HepG2 (cell line): Measurements from ENCODE around the gene ZC3H7B. TPM values are rescaled to one million over a fixed set of nuclear protein-coding genes. Genes with fewer than 3 reads are reported as not detected.

Source experiments
- CTCF ChIP-seq: sonication (generic); formaldehyde crosslinking; IDR thresholded peaks from 2 replicates; pipeline ENCODE4 v1.5.0; 2020; ENCODE audit warnings: mild to moderate bottlenecking, missing genetic modification reagents, moderate library complexity
- ETS1 ChIP-seq: sonication (generic); formaldehyde crosslinking; IDR thresholded peaks from 2 replicates; pipeline ENCODE4 v1.4.0; 2020; ENCODE audit warnings: missing genetic modification reagents
- MEIS2 ChIP-seq: sonication (generic); formaldehyde crosslinking; IDR thresholded peaks from 2 replicates; pipeline ENCODE4 v1.9.0; 2021; ENCODE audit warnings: mild to moderate bottlenecking, missing genetic modification reagents
- MIXL1 ChIP-seq: IDR thresholded peaks from 2 replicates; pipeline ENCODE4 v1.6.1; 2016
- NONO ChIP-seq, 2 experiments: fragments of 450-650 bp in 1 of 2; sonication (generic) in 1 of 2; formaldehyde crosslinking in 1 of 2; IDR thresholded peaks in 1 of 2; conservative IDR thresholded peaks in 1 of 2; 2 replicates each; pipeline versions ENCODE4 v1.6.1 to v1.8.0; 2017 to 2022; ENCODE audit warnings: mild to moderate bottlenecking in 1 of 2, missing genetic modification reagents in 1 of 2, moderate library complexity in 1 of 2
- NR3C1 ChIP-seq: sonication (generic); formaldehyde crosslinking; IDR thresholded peaks from 2 replicates; pipeline ENCODE4 v1.4.0; 2020; ENCODE audit warnings: missing genetic modification reagents
- PAXIP1 ChIP-seq: sonication (generic); formaldehyde crosslinking; conservative IDR thresholded peaks from 2 replicates; pipeline ENCODE4 v1.4.0; 2020; ENCODE audit warnings: mild to moderate bottlenecking, missing genetic modification reagents, moderate library complexity
- POGZ ChIP-seq: sonication (generic); formaldehyde crosslinking; IDR thresholded peaks from 2 replicates; pipeline ENCODE4 v1.4.0; 2020; ENCODE audit warnings: mild to moderate bottlenecking, missing genetic modification reagents
- PRPF4 ChIP-seq: fragments of 200-400 bp; formaldehyde crosslinking; IDR thresholded peaks from 2 replicates; pipeline ENCODE4 v1.6.1; 2016; ENCODE audit warnings: low read length, low read depth; ENCODE audit not compliant: poor library complexity, severe bottlenecking
- RBM39 ChIP-seq: fragments of 200-400 bp; formaldehyde crosslinking; IDR thresholded peaks from one replicate; pipeline ENCODE4 v1.6.1; 2018; ENCODE audit warnings: antibody characterized with exemption, mild to moderate bottlenecking, low read depth, low read length; ENCODE audit not compliant: poor library complexity, severe bottlenecking
- RCOR2 ChIP-seq: IDR thresholded peaks from 2 replicates; pipeline ENCODE4 v1.6.1; 2016; ENCODE audit warnings: missing biosample characterization, missing genetic modification reagents
- RFX3 ChIP-seq: IDR thresholded peaks from 2 replicates; pipeline ENCODE4 v1.6.1; 2016; ENCODE audit warnings: missing biosample characterization, missing genetic modification reagents
- RFXAP ChIP-seq: sonication (generic); formaldehyde crosslinking; IDR thresholded peaks from 2 replicates; pipeline ENCODE4 v1.4.0; 2020; ENCODE audit warnings: missing genetic modification reagents, borderline replicate concordance
- STAG1 ChIP-seq: sonication (generic); formaldehyde crosslinking; IDR thresholded peaks from 2 replicates; pipeline ENCODE4 v1.4.0; 2020; ENCODE audit warnings: missing genetic modification reagents
- ZC3H13 ChIP-seq: sonication (generic); formaldehyde crosslinking; IDR thresholded peaks from 2 replicates; pipeline ENCODE4 v1.8.1; 2023; ENCODE audit warnings: mild to moderate bottlenecking, missing genetic modification reagents, moderate library complexity
- ZC3H4 ChIP-seq: sonication (generic); formaldehyde crosslinking; IDR thresholded peaks from 2 replicates; pipeline ENCODE4 v1.4.0; 2020; ENCODE audit warnings: missing genetic modification reagents, borderline replicate concordance
- ZNF17 ChIP-seq: sonication (generic); formaldehyde crosslinking; IDR thresholded peaks from 2 replicates; pipeline ENCODE4 v1.5.0; 2020; ENCODE audit warnings: mild to moderate bottlenecking, missing genetic modification reagents
- ZNF20 ChIP-seq: sonication (generic); formaldehyde crosslinking; IDR thresholded peaks from 2 replicates; pipeline ENCODE4 v1.4.0; 2020; ENCODE audit warnings: mild to moderate bottlenecking, moderate library complexity, missing genetic modification reagents
- ZNF317 ChIP-seq: sonication (generic); formaldehyde crosslinking; IDR thresholded peaks from 2 replicates; pipeline ENCODE4 v1.5.0; 2020; ENCODE audit warnings: mild to moderate bottlenecking, missing genetic modification reagents
- ZNF776 ChIP-seq: sonication (generic); formaldehyde crosslinking; IDR thresholded peaks from 2 replicates; pipeline ENCODE4 v1.4.0; 2020; ENCODE audit warnings: mild to moderate bottlenecking, missing genetic modification reagents
- ZSCAN9 ChIP-seq: IDR thresholded peaks from 2 replicates; pipeline ENCODE4 v1.6.1; 2016; ENCODE audit warnings: borderline replicate concordance
- ZUFSP ChIP-seq: sonication (generic); formaldehyde crosslinking; IDR thresholded peaks from 2 replicates; pipeline ENCODE4 v1.9.0; 2021; ENCODE audit warnings: missing genetic modification reagents, mild to moderate bottlenecking, borderline replicate concordance
- polyA plus RNA-seq, 8 experiments: library from polyadenylated mRNA; depleted of rRNA in 3 of 8; stranded (reverse) in 7 of 8; unstranded in 1 of 8; fragments of >200 nt; fragmentation: Illumina TruSeq in 4 of 8; extraction: Trizol in 4 of 8; gene quantifications; 2 replicates each; pipeline versions ENCODE4 v1.2.1 to v1.2.3, GENCODE V29; 2011 to 2016; ENCODE audit warnings: low read depth in 4 of 8, missing spikeins in 1 of 8, mixed read lengths in 1 of 8; ENCODE audit not compliant: insufficient read depth in 1 of 8
- total RNA-seq, 5 experiments: library from RNA; depleted of rRNA; stranded (reverse); fragments of >200 nt; fragmentation: Illumina TruSeq; extraction: Trizol; gene quantifications; 2 replicates each; pipeline ENCODE4 v1.2.3, GENCODE V29; 2016; ENCODE audit warnings: low read depth in 1 of 5

ZC3H7B gene
- total and polyA plus RNA-seq, 2 of the 13 experiments (the other 11 are each of a cell fraction or from before 2014, with no cell fraction given) = 26.4 to 37.2 TPM

GRCh38 chr22:41401781-41402648 lies 100.7 kb downstream of the ZC3H7B start (continued):
- TF ChIP-seq RCOR2 (CRISPR knock-in tag) (no peak), MIXL1 (CRISPR knock-in tag) (no peak), POGZ (no peak), NONO (IDR thresholded peaks at IDR 0.05) (no peak), NONO (CRISPR knock-in tag; conservative IDR thresholded peaks at IDR 0.05) (0 out of 2 replicates have a peak, but pooled peaks have one; percentile 36), ZC3H13 (CRISPR knock-in tag) (no peak), PRPF4 (no peak), ZNF20 (CRISPR knock-in tag) (no peak), RBM39 (no peak), ZNF17 (CRISPR knock-in tag) (no peak), RFX3 (CRISPR knock-in tag) (no peak), STAG1 (CRISPR knock-in tag) (no peak), ZUFSP (no peak), MEIS2 (no peak), CTCF (CRISPR knock-in tag) (0 out of 2 replicates have a peak, but pooled peaks have one; percentile 11), ZC3H4 (no peak), PAXIP1 (CRISPR knock-in tag) (peak; percentile 79), ETS1 (no peak), ZNF776 (CRISPR knock-in tag) (no peak), ZSCAN9 (CRISPR knock-in tag) (no peak), NR3C1 (no peak), ZNF317 (CRISPR knock-in tag) (no peak), RFXAP (CRISPR knock-in tag) (no peak)
